Measurements from ENCODE around the gene ENTR1.

ENTR1 gene

DNA sequence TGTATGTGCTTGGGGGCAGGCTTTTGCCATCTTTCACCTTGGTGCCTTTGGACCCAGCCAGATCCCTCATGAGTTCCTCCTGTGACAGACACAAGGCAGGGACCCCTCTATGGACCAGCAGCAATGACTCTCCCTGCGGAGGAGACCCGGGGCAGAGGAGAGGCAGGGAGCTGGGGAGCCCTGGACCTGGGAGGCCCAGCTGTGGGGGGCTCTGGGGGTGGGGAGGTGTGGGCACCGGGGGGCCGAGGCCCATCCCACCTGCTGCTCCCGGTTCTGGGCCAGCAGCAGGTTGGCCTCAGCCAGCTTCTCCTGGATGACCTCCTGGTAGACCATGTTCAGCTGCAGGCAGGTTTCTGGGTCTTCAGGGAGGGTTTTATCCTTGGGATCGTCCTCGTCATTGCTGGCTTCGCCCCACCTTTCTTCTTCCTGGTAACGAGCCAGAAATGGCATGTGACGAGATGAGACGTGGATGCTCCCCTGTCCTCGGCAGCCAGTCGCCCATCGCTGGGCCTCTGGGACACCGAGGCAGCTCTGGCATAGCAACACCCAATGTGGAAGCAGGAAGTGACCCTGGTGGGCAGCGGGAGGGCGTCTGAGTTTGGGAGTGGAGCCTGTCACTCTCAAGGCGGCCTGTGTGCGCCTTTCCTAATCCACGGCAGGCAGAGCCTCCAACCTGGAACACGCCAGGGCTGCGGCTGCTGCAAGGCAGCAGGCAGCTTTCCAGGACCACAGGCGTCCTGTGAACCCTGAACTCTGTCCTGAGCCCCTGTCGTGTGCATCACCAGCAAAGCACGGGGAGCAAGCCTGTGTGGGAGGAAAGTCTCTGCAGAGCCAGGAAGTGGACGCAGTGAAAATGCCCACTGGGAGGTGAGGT lies 14.8 kb downstream of the ENTR1 start:
- DNase-seq, result no peak

DNA sequence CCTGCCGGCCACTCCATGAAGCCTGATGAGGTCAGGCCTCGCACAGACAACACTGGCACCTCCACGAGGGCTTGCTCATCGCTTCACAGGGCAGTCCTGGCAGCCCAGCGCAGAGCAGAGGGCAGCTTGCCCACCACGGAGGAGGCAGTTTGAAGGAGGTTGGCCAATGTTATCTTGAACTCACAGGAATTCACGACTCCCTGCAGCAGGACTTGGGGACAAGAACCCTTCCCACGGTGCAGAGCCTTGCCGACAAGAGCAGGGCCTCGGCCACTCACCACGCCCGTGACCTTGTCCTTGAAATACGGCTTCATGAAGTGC lies 15.4 kb downstream of the ENTR1 start:
- no peak for DNase-seq

DNA sequence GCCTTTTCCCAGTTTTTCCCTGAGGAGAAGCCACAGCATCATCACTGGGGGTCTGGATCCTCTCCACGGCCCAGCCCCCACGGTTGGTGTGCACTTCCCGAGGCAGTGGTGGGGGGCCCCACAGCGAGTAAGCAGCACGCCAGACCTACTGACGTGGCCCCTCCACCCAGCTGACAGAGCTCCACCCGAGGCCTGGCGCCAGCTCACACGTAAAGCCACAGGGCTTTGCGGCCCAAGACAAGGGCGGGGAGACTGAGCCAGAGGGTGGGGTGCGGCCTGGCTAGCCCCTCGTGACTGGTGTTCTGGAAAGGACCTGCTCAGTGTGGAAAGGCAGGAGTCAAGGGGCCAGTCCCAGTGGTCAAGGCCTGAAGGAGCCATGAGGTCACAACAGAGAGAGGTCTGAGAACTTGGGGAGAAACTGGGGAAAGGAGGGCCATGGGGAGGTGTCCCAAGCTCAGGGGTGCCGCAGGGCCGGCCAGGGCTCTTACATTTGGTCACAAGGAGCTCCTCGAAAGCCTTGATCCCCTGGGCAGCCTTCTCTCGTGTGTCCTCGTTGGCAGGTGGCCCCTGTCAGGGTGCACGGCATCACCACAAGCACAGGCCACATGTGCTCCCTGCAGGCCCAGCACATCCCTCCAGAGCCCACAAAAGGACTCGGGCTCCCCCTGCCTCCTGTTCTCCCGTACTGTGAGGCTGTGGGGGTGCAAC lies 15.9 kb downstream of the ENTR1 start:
- DNase-seq, result no peak

DNA sequence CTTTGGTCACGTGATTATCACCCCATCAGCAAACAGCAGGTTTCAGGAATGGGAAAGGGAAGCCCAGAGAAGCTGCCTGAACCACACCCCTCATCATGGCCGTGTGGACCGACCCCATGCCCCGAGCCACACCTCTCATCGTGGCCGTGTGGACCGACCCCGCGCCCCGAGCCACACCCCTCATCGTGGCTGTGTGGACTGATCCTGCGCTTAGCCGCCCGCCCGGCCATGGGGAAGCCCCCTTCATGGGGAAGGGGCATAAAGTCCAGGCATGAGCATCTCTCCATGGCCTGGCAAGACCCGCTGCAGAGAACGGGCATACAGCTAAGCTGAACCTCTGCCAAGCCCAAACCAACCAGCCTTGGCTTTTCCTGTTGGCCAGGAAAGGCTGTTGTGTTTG lies 16.9 kb downstream of the ENTR1 start:
- no peak for DNase-seq

DNA sequence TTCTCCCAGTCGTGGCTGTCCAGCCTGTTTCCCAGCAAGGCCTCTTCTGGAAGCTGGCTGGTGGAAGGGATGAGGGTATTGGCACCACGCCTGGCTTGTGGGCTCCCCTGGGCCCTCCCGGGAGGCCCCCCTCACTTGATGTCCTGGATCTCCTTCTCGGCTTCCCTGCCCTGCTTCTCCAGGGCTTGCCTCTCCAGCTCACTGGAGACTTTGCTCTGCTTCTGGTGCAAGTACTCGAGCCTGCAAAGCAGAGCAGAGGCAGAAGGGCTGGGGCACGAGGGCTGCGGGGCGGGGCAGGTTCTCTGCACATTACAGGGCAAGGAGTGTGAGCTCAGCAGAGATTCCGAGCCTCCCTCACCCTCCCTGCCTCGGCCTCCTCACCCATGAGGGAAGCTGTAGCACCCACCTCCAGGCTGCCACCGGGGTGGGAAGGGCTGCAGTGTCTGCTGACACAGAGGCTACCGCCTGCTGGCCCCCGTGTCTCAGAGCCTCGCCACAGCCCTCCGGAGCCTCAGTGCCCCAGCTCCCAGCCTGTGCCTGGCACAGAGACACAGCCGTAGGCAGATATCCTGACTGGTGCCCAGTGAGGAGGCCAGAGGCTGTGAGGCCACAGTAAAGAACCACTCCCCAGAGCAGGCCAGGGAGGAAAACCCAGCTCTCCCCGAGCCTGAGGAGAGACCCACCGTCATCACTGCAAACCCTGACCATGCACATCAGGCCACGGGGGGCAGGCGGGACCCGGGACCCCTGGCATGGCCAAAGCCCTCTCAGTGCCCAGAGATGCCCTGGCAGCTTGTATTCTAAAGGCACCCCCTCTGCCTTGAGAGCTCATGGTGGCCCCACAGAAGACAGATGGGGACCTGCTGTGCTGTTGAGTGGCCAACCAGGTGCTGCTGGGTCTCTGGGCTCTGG lies 17.6 kb downstream of the ENTR1 start:
- no peak for DNase-seq

DNA sequence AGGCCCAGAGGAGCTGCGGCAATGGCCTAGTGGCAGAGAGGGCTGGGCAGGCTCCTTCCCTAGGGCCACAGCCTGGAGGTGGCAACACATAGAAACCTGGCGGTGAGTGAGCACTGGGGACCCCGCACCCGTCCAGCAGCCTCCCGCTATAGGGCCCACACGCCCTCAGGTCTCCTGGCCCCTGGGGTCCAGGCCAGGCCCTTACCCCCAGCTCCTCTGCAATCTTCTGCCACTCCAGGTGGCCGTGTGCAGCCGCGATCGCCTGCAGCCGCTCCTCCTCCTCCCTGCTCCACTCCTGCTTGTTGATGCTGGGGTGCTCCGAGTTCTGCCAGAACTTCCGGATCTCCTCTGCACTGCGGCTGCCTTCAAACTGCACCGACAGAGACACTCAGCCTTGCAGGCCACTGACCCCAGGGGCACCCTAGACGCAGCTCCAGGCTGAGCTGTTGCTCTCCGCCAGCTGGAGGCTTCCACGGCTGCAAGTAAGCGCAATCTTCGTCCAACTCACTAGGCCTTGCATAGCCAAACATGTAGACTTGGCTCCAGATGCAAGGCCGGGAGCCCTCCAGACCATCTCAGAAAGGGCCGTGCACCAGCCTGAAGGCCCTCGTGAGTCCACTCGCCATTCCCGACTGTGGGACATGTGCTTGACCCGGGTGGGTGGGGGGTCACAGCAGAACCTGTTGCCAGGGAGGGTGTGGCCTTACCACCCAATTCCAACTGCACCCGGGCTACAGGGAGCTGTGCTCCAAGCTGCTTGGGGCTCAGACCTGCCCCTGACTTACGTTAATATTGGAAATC lies 18.5 kb downstream of the ENTR1 start:
- no peak for DNase-seq

DNA sequence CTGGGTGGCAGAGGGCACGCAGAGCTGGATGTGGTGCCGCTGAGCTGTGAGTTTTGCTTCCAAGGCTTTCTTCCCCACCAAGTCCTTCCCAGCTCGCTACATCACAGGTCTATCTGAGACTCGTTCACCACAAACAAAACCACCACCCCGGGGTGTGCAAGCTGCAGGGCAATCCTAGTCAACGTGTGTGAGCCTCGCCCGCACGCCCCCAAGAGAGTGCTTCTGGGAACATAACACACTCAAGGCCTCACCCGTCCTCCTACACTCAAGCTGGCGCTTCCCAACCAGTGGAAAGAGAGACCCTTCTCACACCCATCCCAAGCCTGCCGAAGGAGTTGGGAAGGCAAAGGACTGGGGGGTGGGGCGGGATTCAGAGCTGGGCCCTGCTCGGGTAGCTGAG lies 21.0 kb downstream of the ENTR1 start:
- no peak for DNase-seq

DNA sequence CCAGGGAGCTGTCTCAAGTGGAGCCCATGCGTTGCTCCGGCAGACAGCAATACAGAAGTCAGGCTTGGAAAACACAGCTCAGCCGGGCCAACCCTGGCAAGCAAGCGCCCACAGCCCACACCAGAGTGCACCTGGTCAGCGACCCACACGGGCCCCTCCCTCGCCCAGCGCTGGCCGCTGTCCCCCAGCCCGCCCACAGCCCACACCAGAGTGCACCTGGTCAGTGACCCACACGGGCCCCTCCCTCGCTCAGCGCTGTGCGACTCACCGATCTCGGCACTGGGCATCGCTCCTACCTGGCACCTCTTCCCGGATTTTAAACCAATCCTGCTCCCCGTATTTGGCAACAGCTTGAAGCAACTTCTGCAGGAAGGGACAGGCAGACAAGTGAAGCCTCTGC lies 23.2 kb downstream of the ENTR1 start:
- DNase-seq, result no peak

DNA sequence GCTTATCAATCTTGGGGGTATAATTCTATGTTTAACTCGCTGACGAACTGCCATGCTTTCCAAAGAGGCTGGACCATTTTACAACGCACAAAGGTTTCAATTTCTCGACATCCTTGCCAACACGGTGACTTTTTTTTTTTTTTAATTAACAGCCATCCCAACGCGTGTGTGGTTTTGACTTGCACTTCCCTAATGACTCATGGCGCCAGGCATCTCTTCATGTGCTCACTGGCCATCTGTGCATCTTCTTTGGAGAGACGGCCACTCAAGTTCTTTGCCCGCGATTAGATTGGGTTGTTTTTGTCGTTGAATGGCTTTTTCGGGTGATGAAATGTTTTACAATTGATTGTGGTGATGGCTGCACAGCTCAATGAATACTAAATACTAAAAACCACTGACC lies 24.4 kb downstream of the ENTR1 start:
- DNase-seq, result no peak

DNA sequence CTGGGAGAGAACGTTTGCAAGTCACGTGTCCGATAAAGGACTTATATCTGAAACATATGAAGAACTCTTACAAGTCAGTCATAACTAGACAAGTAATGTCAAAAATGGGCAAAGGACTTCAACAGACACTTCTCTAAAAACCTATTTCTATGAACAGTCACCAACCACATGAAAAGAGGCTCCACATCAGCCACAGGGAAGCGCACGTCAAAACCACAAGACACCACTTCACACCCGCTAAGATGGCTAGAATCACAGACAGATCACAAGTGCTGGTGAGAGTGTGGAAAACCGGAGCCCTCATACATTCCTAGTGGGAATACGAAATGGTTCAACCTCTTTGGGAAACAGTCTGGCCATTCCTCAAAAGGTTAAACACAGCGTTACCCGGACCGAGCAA lies 25.4 kb downstream of the ENTR1 start:
- DNase-seq, result no peak

DNA sequence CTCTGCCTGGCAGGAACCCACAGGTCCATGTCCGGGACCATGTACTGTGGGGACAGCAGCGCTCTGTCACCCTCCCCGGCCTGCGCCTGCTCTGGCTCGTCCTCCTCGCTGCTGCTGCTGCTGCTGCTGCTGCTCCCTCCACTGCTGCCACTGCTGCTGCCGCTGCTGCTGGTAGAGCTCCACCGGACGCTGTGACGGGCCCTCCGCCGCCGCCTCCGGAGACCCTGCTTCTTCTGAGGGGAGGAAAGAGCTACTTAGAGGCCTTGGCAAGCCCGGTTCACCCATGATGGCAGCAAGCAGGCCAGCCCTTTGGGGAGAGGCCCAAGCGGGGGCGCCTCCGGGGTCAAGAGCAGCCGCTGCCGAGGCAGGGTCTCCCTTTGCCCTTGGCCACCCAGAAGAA lies 27.0 kb downstream of the ENTR1 start:
- no peak for DNase-seq

DNA sequence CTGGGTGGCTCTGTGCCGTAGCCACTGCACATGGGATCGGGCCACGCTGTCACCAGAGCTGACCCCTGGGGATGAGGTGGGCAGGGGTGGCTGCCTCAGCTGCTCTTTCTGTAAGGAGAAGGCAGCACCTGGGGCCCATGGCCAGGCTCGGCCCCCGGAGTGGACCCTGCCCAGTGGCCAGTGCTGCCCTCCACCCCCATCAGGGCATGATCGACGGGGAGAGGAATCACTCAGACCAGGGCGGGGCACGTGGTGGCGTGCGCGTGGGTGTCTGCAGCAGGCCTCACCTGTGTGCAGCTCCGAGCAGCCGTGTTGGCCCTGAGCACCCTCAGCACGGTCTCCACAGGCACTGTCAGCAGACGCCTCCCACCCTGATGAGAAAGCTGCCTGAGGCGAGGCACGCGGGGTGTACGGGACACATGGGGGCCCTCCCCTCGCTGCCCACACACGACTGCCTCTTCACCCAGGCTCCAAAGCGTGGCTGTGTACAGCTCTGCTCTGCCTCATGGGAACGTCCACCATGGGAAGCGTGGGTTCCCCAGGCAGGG lies 28.4 kb downstream of the ENTR1 start:
- DNase-seq, result no peak

DNA sequence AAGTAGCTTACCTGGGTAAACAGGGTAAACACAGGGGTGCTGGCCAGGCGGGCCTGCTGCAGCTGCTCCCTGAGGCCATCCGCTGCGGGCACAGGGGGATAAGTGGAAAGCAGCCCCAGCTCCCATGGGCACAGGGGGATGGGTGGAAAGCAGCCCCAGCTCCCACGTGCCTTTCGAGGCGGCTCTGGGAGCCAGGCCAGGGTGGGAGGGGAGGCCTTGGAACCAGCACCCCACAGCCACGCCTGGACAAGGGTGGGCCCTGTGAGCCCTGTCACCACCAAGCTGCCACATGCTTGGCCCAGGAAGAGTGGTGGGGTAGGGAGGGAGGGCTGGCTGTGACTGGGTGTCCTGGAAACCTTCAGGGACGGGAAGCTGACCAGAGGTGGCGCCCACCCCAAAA lies 29.1 kb downstream of the ENTR1 start:
- DNase-seq, result no peak

DNA sequence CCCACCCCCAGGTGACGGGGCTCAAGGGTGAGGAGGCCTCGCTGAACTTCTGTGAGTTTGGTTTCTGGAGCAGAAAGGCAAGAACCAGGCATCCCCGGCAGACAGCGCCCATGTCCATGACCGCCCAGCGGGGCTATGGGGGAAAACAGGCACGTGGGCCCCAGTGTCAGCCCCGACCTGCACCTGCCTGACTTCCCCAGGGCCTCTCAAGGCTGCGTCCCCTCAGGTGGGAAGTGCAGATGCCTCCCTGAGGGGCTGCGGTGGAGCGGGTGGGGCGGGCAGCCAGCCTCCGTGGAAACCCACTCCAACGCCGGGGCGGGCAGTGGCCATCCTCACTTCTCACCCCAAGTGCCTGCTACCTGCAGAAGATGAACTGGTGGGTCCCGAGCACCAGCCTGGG lies 30.0 kb downstream of the ENTR1 start:
- DNase-seq, result no peak

DNA sequence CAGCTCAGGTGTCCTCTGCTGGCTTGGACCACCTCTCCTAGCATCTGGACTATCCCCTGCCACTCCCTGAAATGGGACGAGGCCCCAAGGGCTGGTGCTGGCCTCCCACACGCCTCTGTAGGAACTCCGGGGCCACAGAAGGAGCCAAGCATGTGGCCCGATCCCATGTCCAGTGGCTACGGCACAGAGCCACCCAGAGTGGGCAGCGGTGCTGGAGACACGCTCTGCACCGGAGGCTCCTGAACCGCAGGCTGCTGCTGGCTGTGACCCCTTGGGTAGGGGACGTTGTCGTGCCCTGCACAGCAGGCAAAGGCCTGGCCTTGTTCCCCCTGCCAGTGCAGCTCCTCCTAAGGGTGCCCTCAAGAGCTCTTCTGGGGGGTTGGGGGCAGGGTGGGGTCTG lies 30.5 kb downstream of the ENTR1 start:
- DNase-seq, result no peak

DNA sequence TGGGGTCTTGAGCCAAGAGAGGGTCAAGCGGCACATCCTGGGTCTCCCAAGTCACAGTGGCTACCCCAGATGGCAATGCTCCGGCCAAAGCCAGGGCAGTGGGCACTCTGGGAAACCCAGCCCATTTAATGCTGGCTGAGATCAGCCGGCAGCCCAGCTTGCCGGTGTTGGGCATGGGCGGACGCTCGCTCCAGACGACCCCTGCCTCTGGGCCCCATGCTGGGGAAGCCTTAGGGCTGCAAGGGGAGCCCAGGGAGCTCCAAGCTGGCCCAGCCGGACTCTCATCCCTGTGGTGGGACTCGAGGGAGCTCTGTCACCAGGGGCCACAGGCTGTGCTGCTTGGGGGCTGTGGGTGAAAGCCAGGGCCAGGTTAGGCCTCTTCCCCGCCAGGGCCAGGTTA lies 31.0 kb downstream of the ENTR1 start:
- DNase-seq, result no peak

DNA sequence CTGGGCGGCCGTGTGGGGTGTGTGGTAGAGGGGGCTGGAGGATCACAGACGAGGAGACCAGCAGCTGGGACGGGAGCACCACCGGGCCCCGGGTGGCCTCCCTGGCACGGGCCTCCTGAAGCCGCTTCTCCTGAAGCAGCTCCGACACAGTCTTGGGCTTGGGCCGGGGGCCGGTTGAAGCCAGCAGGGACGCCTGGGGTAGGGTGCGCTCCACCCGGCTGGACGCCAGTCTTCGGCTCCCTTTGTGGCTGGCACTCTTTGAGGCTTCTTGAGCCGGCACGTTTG lies 31.5 kb downstream of the ENTR1 start:
- DNase-seq, result no peak

DNA sequence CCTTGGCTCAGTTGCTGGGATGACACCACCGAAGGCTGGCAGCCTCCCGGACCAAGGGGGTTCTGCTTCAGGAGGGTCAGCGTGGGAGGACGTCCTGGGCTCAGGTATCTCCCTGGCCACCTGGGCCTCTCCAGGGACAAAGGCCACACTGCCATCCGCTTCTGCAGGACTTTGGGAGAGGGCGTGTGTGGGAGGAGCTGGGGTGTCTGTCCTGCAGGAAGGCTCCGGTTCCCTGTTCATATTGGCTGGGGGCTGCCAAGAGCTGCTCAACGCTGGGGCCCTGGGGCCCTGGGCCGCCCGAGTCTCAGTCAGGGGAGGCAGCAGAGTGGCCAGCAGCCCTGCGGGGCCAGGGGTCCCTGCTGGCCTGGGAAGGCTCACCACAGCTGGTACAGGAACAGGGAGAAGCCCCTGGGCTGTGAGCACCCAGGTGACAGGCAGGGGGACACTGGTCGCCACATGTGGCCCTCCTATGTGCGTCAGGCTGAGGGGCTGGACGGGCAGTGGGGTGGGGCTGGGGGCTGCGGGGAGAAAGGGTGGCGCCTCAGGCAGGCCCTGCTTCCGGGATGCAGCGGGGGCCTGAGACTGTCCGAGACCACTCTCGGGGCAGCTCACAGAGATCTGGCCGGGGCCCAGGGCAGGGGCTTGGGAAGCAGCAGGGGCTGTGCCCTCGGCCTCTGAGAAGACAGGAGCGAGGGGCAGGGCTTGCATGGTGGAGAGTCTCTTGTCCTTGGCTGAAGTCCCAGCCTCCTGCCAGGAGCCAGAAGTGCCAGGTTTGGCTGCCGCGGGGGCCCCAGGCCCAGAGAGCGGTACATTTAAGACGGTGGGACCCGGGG lies 32.0 kb downstream of the ENTR1 start:
- no peak for DNase-seq

DNA sequence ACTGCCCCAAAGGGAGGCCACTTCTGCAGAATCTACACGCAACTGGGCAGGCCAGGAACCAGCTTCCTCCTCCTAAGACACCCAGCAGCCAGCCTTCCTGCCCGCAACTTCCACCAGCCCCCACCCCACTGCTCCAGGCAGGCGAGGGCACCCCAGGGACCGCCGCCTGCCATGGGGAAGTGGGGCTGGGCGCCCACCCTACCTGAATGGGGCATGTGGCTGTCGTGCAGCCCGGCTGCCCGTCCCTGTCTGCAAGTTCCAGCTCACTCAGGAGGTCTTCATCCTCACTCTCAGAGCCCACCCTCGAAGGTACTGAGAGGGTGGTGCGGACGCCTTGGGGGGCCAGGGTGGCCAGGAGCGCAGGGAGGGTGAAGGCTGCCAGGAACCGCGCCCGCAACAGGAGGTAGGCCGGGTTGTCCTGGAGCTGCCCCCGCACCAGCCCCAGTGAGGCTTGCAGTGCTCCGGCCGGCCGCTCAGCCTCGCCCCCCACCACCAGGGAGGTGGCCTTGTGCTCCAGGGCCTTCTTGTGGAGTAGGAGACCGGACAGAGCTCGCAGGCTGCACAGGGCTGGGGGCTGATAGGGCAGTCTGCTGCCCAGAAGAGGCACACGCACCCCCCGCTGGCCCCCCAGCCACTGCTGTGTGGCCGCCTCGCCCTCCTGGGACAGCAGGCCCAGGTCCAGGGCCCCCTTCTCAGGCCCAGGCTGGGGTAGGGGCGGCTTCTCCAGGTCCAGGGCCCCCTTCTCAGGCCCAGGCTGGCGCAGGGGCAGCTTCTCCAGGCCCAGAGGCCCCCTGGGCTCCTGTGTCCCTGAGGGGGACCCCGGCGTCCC lies 32.9 kb downstream of the ENTR1 start:
- no peak for DNase-seq

DNA sequence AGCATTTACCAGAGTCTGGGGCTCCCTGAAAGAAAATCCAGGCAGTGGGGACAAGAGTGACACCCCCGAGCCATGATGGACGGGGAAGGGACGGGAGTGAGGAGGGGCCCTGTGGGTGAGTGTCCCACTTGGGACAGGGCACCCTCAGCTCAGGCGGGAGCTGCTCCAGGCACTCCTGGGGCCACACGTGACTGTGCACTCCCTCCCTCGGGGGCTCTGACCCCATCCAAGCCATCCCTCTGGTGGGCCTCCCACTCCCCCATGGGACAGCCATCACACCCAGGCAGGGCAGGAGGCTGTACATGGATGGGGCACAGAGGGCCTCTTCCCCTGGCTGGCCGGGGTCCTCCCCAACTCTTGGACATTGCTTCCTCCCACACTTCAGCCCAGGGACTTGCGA lies 34.0 kb downstream of the ENTR1 start:
- no peak for DNase-seq

DNA sequence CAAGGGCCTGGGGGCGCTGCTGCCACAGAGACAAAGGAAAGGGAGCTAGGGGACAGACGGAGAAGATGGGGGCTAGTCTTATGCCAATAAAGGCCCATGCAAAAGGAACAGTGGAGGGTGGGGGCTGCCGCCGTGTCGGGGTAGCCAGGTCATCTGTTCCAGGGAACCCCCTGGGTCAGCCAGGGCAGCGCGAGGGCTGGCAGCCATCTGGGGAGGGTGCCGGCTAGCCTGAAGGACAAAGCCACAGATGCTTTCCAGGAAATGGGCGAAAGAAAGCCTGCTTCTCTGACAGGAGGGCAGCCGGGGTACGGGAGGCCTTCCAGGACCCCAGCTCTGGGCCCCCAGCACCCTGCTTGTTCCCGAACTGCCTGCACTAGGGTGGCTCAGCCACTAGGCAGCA lies 35.3 kb downstream of the ENTR1 start:
- DNase-seq, result no peak
